ENCODE data around the gene ZNF268. TPM values are rescaled to one million over a fixed set of nuclear protein-coding genes. Genes with fewer than 3 reads are reported as not detected.

ZNF268 gene
- total RNA-seq, 1 donor from 2014 or later = 36.2 TPM

- Mint-ChIP-seq H3K4me1 (no peaks in the 10 kb centered on the region), H3K27me3 (ENCODE audit: low read depth) (no peaks in the 10 kb centered on the region), H3K9me3 (peaks cover 2% of the 10 kb centered on the region), H3K36me3 (ENCODE audit: low read depth) (no peaks in the 10 kb centered on the region), H3K27ac (ENCODE audit: unreplicated experiment) (no peak overlapping the region), H3K4me3 (no peak overlapping the region)
- TF ChIP-seq CTCF (conservative IDR thresholded peaks at IDR 0.05) = no peak
- no peak for DNase-seq (ENCODE audit: low read depth, low spot score)
Observed at GRCh38 chr12:133264173-133264572, 82.9 kb downstream of the ZNF268 start.

Other genes starting within 250 kb of the ZNF268 start
- gene ZNF605, start 225.2 kb upstream of the ZNF268 start, total RNA-seq = 19.6 and 22.3 TPM in 2 replicates
- gene ZNF26, start 195.1 kb upstream of the ZNF268 start, total RNA-seq = 12.9 and 13.5 TPM in 2 replicates
- 59.7 and 63.4 TPM in 2 replicates for gene ZNF84, start 144.0 kb upstream of the ZNF268 start, total RNA-seq
- gene ZNF140, start 100.6 kb upstream of the ZNF268 start, total RNA-seq = 19.6 and 19.9 TPM in 2 replicates
- 3.9 and 4.2 TPM in 2 replicates for gene ZNF891, start 51.2 kb upstream of the ZNF268 start, total RNA-seq
- gene ZNF10, start 50.9 kb upstream of the ZNF268 start, total RNA-seq = 14.7 and 19.0 TPM in 2 replicates
- not detected in 2 replicates for gene ANHX, start 54.4 kb downstream of the ZNF268 start, total RNA-seq

Measured in neural crest cell (in vitro differentiated cells).